Measurements from ENCODE around the gene PNPLA7.

GRCh38 chr9:137452761-137453642, 97.2 kb downstream of the PNPLA7 start:
- TF ChIP-seq POLR2A (IDR thresholded peaks at IDR 0.05) = no peak
- TF ChIP-seq CTCF (IDR thresholded peaks at IDR 0.05) = no peak
